Cardiac fibroblast (primary cell): ENCODE results near the gene ZNF212.
A peak's percentile ranks its signal among the peaks of the same experiment; 100 is the strongest.

Experiments
- DNase-seq, 2 donors: peaks; one replicate each; pipeline versions ENCODE4 v3.0.0 to v3.0.0-alpha.2; 2010; ENCODE audit warnings: low read depth in 2 of 2
- H3K4me3 ChIP-seq, 2 donors: replicated peaks in 1 of 2; 1 replicate in 1 of 2; 2 replicates in 1 of 2; pipeline ENCODE4 v1.5.1; 2011; ENCODE audit warnings: low read depth in 2 of 2, low read length in 2 of 2, mild to moderate bottlenecking in 2 of 2, moderate library complexity in 1 of 2
- CTCF ChIP-seq: IDR thresholded peaks from one replicate; pipeline ENCODE4 v1.5.1; 2011; ENCODE audit warnings: low read depth, mild to moderate bottlenecking, low read length, inconsistent platforms

ZNF212 gene

GRCh38 chr7:149295481-149295850, 56.0 kb downstream of the ZNF212 start:
- DNase-seq = no peak
- TF ChIP-seq CTCF = no peak

DNA sequence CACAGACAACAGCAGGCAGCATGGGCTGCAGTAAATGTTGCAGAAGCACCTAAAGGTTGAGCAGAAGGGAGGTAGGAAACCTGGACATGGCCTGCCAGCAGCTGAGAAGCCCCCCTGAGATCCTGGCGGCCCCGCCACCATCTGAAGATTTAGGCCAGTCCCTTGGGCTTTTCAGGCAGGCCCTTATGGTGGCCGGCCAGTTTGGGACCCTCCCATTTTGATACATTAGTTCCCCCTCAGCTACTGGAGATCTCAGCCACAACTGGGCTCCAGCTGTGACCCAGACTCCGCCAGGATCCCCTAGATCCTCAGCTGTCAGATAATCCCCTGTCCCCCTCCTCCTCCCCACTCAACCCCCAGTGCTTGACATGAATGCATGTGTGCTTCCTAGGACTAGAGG, 56.9 kb downstream of the ZNF212 start:
- no peak for DNase-seq
- no peak for TF ChIP-seq CTCF
- H3K4me3 ChIP-seq = no peak overlapping the region

More at GRCh38 chr7:149295481-149295850, 56.0 kb downstream of the ZNF212 start:
- no peak overlapping the region for H3K4me3 ChIP-seq

DNA sequence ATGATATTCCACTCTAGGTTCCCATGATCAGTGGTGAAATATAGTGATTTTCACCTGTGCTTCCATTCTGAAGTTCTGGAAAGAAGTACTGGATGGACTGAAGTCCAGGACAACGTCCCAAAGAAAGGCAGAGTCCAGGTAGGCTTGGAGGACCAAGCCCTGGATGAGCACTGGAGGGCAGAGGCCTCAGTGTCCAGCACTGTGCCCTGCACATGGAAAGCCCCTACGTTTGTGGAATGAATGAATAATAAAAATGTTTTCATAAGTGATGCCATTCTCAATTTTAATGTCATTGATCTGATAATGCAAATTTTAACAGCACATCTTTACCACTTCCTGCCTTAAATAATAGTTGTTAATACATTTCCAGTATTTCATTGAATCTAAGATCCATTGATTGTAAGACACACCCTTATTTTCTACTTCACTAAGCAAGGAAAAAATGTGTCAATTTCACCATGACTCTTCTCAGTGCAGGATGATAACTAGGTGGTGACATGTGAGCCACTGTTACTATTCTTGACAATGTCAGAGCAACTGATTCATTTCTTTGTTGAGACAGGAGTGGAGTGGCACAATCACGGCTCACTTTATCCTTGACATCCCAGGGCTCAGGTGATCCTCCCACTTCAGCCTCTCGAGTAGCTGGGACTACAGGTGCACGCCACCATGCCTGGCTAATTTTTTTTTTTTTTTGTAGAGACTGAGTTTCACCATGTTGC, 57.7 kb downstream of the ZNF212 start:
- no peak for DNase-seq
- H3K4me3 ChIP-seq = no peak overlapping the region
- no peak for TF ChIP-seq CTCF

- TF ChIP-seq CTCF = no peak
- peak in 1 of 2 donors; percentile 22 for DNase-seq
- no peak overlapping the region for H3K4me3 ChIP-seq
These were observed 61.3 kb downstream of the ZNF212 start for GRCh38 chr7:149300620-149301285.

DNA sequence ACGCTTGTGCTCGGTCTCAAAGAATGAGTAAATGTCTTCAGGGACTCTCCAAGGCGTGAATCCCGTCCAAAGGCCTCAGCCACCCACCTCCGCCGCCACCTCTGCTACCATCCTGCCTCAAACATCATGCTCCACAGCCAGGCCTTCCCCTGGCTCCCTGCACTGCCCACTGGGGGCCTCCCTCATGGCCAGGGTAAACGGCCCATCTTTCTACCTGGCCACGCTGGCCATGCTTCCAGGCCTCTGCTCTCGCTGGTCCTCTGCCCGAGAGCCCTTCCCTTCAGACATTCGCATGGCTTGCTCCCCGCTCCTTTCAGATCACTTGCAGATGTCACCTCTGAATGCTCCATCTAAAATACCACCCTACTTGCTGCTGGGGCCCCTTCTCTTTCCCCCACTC, 62.8 kb downstream of the ZNF212 start:
- DNase-seq = no peak
- no peak overlapping the region for H3K4me3 ChIP-seq
- TF ChIP-seq CTCF = no peak

DNA sequence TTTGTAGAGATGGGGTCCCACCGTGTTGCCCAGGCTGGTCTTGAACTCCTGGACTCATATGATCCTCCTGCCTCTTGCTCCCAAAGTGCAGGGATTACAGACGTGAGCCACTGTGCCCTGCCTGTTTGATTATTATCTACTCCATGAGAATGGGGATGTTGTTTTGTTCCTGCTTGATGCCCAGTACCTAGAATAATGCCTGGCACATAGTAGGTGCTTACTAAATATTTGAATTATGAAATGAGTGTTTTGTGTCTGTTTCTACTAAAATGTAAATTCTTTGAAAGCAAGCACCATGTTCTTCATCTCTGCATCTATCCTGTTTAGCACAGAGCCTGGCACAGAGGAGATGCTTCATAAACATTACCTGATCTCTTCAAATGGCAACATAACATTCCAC, 63.4 kb downstream of the ZNF212 start:
- no peak for TF ChIP-seq CTCF
- no peak for DNase-seq

More for the DNA sequence above, 63.4 kb downstream of the ZNF212 start:
- H3K4me3 ChIP-seq = no peak overlapping the region
